IPS-18a (cell line): ENCODE data around the gene LRRC27.
"Not testable (repeated sequence)": the region's sequence is repeated elsewhere in the genome, so short reads cannot be mapped to it uniquely, and the experiment has no call there.

Source experiments
- H3K27ac ChIP-seq: one replicate; pipeline ENCODE4 v1.5.1; 2013; ENCODE audit warnings: low read length
- H3K27me3 ChIP-seq: one replicate; pipeline ENCODE4 v1.6.1; 2013; ENCODE audit warnings: mild to moderate bottlenecking, low read length; ENCODE audit not compliant: control insufficient read depth, insufficient read depth
- H3K36me3 ChIP-seq: one replicate; pipeline ENCODE4 v1.6.1; 2013; ENCODE audit warnings: low read depth, low read length; ENCODE audit not compliant: control insufficient read depth
- H3K4me1 ChIP-seq: one replicate; pipeline ENCODE4 v1.6.1; 2013; ENCODE audit warnings: low read depth, low read length; ENCODE audit not compliant: control insufficient read depth
- H3K4me3 ChIP-seq: one replicate; pipeline ENCODE4 v1.5.1; 2013; ENCODE audit warnings: low read length
- H3K9ac ChIP-seq: one replicate; pipeline ENCODE4 v1.6.1; 2013; ENCODE audit warnings: mild to moderate bottlenecking, low read length, moderate library complexity
- H3K9me3 ChIP-seq: one replicate; pipeline ENCODE4 v1.6.1; 2013; ENCODE audit warnings: low read depth, low read length; ENCODE audit not compliant: control insufficient read depth

Gene LRRC27

GRCh38 chr10:132294561-132295318 lies 37.3 kb upstream of the LRRC27 start:
- Histone ChIP-seq H3K4me1 (peaks cover 9% of the 10 kb centered on the region), H3K9ac (no peak overlapping the region), H3K36me3 (no peaks in the 10 kb centered on the region), H3K27me3 (no peaks in the 10 kb centered on the region), H3K9me3 (no peaks in the 10 kb centered on the region), H3K27ac (no peak overlapping the region), H3K4me3 (no peak overlapping the region)

GRCh38 chr10:132295481-132295880 lies 36.5 kb upstream of the LRRC27 start:
- H3K4me3 ChIP-seq, H3K27ac ChIP-seq, H3K36me3 ChIP-seq, H3K9me3 ChIP-seq, H3K4me1 ChIP-seq, H3K9ac ChIP-seq, H3K27me3 ChIP-seq: not testable (repeated sequence)

GRCh38 chr10:132296666-132297443 lies 35.1 kb upstream of the LRRC27 start:
- H3K27ac ChIP-seq, result no peak overlapping the region
- peaks cover 9% of the 10 kb centered on the region for H3K4me1 ChIP-seq
- H3K36me3 ChIP-seq, result no peaks in the 10 kb centered on the region
- H3K9me3 ChIP-seq, result no peaks in the 10 kb centered on the region
- H3K9ac ChIP-seq, result no peak overlapping the region
- no peak overlapping the region for H3K4me3 ChIP-seq
- H3K27me3 ChIP-seq, result no peaks in the 10 kb centered on the region

GRCh38 chr10:132297526-132297925 lies 34.5 kb upstream of the LRRC27 start:
- Histone ChIP-seq H3K36me3 (no peaks in the 10 kb centered on the region), H3K4me1 (peaks cover 9% of the 10 kb centered on the region), H3K9ac (no peak overlapping the region), H3K27ac (no peak overlapping the region), H3K4me3 (no peak overlapping the region), H3K9me3 (no peaks in the 10 kb centered on the region), H3K27me3 (no peaks in the 10 kb centered on the region)

GRCh38 chr10:132298038-132298881 lies 33.7 kb upstream of the LRRC27 start:
- Histone ChIP-seq H3K27me3 (no peaks in the 10 kb centered on the region), H3K9ac (no peak overlapping the region), H3K27ac (no peak overlapping the region), H3K4me3 (no peak overlapping the region), H3K4me1 (peaks cover 6% of the 10 kb centered on the region), H3K9me3 (no peaks in the 10 kb centered on the region), H3K36me3 (no peaks in the 10 kb centered on the region)

- Histone ChIP-seq H3K27me3 (no peaks in the 10 kb centered on the region), H3K36me3 (no peaks in the 10 kb centered on the region), H3K4me3 (no peak overlapping the region), H3K27ac (no peak overlapping the region), H3K9me3 (no peaks in the 10 kb centered on the region), H3K9ac (no peak overlapping the region), H3K4me1 (no peaks in the 10 kb centered on the region)
Measured at GRCh38 chr10:132299371-132300336, 32.3 kb upstream of the LRRC27 start.

GRCh38 chr10:132300582-132300981 lies 31.4 kb upstream of the LRRC27 start:
- Histone ChIP-seq H3K4me1 (no peaks in the 10 kb centered on the region), H3K9ac (no peak overlapping the region), H3K36me3 (no peaks in the 10 kb centered on the region), H3K4me3 (no peak overlapping the region), H3K27ac (no peak overlapping the region), H3K27me3 (peaks cover 3% of the 10 kb centered on the region), H3K9me3 (no peaks in the 10 kb centered on the region)

- no peak overlapping the region for H3K4me3 ChIP-seq
- H3K27ac ChIP-seq, result no peak overlapping the region
- peaks cover 14% of the 10 kb centered on the region for H3K27me3 ChIP-seq
- no peak overlapping the region for H3K9ac ChIP-seq
- no peaks in the 10 kb centered on the region for H3K9me3 ChIP-seq
- H3K4me1 ChIP-seq, result no peaks in the 10 kb centered on the region
- H3K36me3 ChIP-seq, result no peaks in the 10 kb centered on the region
Measured at GRCh38 chr10:132301371-132302330, 30.3 kb upstream of the LRRC27 start.

- Histone ChIP-seq H3K27ac (no peak overlapping the region), H3K4me3 (no peak overlapping the region), H3K9ac (no peak overlapping the region), H3K36me3 (no peaks in the 10 kb centered on the region), H3K27me3 (peaks cover 21% of the 10 kb centered on the region), H3K4me1 (no peaks in the 10 kb centered on the region), H3K9me3 (no peaks in the 10 kb centered on the region)
Measured at GRCh38 chr10:132302421-132303310, 29.3 kb upstream of the LRRC27 start.
